Activated CD4-positive, alpha-beta T cell treated with anti-CD3 and anti-CD28 coated beads, Interleukin-2, amount 50 U/mL, for 4 hours (primary cell): ENCODE results near the gene ALDOA.
A peak's percentile ranks its signal among the peaks of the same experiment; 100 is the strongest.

ENCODE experiments used
- DNase-seq, 2 experiments: peaks; one replicate each; pipeline ENCODE4 v3.0.0-alpha.2; 2020

Gene ALDOA

GRCh38 chr16:30046178-30046577 is 19.4 kb upstream of the ALDOA start:
- DNase-seq: no peak

GRCh38 chr16:30046588-30046987 is 19.0 kb upstream of the ALDOA start:
- no peak for DNase-seq

- no peak for DNase-seq
Observed at GRCh38 chr16:30049871-30050270, 15.7 kb upstream of the ALDOA start.

- DNase-seq: no peak
Observed at GRCh38 chr16:30051518-30051917, 14.0 kb upstream of the ALDOA start.

DNA sequence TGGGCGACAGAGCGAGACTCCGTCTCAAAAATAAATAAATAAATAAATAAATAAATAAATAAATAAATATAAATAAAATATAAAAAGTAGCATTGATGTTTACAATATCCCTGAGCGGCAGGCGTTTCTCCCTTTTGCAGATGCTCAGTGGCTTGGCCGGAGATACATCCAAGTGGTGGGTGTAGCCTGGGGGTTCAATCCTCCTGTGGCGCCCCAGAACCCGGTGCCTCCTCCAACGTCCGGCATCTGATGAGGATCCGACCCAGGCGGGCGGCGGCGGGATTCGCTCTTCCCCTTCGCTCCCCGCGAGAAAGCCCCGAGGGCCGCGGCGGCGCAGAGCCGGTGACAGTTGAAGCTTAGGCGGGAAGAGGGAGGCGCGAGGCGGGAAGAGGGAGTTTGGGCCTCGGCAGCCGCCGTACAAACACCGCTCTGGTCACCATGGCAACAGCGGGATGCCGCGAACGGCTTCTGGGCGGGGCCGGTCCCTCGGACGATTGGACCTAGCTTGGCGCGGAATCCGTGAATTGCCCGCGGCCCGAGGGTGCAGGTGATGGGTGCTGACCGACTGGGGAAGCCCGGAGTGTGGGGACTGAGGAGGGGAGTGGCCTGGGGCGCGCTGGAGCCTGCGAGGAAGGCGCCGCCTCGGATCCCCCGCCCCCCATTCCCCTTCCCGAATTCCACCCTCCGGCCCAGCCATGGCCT is 12.7 kb upstream of the ALDOA start:
- peak; percentile 84 to 86 for DNase-seq

DNA sequence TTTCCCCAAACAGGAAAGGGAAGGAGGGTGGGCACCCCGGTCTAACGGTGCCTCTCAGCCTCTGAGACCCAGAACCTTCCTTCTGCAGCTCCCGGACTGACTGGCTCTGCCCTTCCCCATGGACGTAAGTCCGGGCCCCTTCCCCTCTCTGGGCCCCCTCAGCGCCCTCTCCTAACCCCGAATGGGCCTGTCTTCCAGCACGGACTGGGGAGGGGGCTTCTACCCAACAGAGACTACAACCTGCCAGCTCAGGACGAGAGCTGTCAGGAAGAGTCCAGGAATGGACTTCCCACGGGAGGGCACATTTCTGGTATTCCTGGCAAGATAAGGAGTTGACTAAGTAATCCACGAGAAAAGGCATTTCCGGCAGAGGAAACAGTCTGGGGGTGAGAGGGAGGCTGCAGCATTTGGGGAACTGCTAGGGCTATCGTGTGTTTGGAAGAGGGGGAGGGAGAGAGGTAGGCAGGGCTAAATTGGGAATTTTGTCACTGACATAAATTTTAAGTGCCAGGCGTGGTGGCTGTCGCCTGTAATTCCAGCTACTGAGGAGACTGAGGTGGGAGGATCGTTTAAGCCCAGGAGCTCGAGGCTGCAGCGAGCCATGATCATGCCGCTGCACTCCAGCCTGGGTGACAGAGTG is 12.1 kb upstream of the ALDOA start:
- DNase-seq: no peak

GRCh38 chr16:30054451-30054850 is 11.1 kb upstream of the ALDOA start:
- no peak for DNase-seq

GRCh38 chr16:30054959-30055553 is 10.5 kb upstream of the ALDOA start:
- peak; percentile 34 to 36 for DNase-seq

GRCh38 chr16:30060346-30060745 is 5.2 kb upstream of the ALDOA start:
- DNase-seq: no peak

DNA sequence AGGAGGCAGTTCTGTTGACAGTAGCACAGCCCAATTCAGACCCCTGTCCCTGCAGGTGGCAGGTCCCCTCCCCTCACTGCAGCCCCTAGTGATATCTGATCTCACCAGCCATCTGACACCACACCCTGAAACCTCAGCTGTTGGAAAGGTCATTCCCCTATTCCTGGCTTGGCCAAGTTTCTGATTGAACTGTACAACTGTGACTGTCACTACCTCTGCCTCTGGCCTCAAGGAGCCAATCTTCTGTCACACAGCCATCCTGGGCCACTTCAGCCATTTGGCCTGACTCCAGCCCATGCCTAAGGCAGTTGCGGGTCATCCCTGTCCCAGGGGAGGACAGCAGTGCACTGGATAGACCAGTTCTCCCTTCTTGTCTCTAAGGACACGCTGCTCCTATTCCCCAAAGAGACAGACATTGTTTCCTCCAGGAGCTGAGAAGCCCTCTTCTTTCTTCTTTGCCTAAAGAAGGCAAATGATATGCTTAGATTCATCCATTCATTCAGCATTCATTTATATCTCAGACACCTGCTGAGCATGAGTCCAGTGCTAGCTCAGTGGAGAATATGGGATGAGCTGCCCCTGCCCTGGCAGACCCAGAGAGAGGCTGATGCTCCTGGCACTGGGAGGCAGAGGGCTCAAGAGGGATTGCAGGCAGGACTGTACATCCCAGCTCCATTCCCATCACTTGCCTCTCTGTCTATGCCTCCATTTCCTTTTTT is 4.6 kb upstream of the ALDOA start:
- no peak for DNase-seq

DNA sequence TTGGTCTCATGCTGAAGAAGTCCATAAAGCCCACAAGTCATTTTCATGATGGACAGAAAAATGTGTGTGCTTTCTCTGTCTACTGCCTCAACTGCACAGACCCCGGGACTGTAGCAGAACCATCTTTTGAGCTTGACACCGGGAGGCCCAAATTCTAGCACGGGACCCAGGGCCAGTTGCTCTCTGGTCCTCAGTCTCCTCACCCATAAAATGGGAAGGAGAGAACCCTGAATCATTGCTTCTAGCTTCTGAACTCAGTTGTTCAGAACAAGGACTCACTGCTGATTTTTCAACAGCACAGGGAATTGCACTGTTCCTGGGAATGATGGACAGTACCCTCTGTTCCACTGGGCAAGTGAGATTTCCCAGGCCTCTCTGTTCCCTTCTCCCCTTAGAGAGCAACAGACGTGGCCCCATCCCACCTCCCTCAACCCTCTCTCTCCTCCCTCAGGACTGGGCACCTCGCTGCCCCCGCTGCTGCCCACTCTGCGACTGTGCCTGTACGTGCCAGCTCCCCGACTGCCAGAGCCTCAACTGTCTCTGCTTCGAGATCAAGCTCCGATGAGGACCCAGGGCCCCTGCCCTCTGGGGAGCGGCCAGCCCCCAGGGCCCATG is 2.2 kb upstream of the ALDOA start:
- no peak for DNase-seq

DNA sequence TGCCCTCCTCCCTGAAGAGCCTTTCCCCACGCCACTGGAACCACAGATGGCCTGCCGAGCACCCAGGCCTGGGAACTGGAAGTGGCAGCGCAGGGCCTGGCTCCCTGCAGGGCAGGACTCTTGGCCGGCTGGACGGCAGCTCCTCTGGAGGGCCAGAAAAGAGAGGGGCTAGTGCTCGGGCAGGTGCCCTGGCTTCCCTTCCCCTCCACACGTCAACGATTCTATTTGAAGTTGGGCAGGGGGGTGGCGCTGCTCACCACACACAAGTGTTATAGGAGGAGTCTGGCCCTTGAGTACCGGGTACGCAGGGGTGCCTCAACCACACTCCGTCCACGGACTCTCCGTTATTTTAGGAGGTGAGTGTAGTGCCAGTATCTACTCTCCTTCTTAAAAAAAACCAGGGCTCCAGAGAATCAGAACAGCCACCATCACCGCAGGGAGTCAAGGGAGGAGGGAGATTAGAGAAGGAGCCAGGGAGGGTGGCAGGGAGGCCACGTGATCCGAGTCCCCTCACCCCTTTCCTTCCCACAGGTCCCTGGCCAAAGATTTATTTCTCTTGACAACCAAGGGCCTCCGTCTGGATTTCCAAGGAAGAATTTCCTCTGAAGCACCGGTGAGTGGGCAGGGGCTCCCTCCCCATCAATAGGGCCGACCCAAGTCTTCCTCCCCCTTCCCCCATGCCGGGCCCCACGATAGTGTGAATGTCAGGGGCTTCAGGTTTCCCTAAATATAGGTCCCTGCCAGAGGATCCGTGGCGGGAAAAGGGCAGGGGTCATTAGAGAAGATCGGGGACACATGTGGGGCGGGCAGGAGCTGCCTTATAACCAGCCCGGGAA is 1.4 kb upstream of the ALDOA start:
- peak; percentile 61 to 69 for DNase-seq

- no peak for DNase-seq
Observed at GRCh38 chr16:30064729-30065101, 845 bp upstream of the ALDOA start.

DNA sequence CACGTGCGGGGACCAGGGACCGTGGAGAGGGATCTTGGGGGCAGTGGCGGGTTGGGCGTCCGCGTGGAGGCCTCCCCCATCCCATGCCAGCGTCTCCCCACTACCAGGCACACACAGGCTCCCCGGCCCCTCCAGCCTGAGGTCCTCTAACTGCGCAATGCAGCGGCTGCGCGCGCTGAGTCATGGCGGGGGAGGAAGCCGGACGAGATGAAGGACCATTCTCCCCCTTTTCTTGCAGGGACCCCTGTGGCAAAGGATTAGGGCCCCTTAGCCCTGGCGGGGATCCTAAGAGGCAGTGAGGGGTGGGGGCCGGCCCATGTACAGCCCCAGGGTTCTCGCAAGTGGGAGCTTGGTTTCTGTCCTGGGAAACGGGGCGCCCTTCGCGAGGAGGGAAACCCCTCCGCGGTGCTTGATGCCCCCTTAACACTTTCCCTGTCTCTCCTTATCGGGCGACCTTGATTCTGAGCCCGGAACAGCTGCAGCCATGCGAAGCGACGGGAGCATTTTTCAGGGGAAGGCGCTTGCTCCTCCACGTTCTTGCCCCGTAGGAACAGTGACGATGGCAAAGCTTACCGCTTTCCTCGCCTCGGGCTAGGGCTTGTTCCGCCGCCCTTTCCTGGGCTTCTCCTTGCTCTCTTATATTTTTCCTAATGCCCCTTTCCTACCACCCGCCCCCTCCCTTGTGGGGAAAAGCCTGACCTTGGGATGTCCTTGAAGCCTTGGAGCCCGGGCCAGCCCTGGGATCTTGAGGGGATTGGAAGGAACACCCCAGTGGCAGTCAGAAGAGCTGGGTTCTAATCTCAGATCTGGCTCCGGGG is 592 bp downstream of the ALDOA start:
- peak in 1 of 2 experiments; percentile 34 for DNase-seq

DNA sequence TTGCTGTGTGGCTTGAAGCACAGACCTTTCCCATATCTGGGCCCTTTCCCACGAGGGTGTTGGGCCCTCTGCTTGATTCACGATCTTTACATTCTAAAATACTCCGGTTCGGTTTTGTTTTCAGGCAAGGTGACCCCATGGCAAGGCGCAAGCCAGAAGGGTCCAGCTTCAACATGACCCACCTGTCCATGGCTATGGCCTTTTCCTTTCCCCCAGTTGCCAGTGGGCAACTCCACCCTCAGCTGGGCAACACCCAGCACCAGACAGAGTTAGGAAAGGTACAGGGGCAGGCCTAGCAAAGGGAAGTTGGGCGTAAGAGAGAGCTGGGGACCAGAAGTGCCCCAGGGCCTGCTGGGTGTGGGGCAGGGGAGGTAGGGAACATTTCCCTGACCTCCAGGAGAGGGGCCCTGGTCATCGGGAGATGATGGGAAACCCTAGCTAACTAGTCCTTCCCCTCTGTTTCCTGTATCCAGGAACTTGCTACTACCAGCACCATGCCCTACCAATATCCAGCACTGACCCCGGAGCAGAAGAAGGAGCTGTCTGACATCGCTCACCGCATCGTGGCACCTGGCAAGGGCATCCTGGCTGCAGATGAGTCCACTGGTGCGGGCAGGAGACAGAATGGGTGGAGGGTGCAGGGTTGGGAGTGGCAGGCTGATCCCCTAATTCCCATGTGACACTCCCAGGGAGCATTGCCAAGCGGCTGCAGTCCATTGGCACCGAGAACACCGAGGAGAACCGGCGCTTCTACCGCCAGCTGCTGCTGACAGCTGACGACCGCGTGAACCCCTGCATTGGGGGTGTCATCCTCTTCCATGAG is 1.4 kb downstream of the ALDOA start:
- no peak for DNase-seq

DNA sequence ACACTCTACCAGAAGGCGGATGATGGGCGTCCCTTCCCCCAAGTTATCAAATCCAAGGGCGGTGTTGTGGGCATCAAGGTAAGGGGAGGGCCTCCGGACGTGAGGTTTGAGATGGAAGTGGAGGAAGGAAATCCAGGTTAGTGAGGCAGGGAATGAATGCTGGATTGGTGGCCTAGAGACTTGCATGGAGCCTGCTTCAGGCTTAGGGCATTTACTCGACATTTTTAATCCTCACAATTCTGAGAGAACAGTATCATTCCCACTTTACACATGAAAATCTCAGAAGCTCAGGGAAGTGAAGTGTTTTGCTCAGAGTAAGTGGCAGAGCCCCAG is 2.0 kb downstream of the ALDOA start:
- DNase-seq: no peak

- no peak for DNase-seq
Observed at GRCh38 chr16:30068333-30068732, 2.8 kb downstream of the ALDOA start.

GRCh38 chr16:30068750-30069610 is 3.4 kb downstream of the ALDOA start:
- DNase-seq: peak; percentile 65 to 66

DNA sequence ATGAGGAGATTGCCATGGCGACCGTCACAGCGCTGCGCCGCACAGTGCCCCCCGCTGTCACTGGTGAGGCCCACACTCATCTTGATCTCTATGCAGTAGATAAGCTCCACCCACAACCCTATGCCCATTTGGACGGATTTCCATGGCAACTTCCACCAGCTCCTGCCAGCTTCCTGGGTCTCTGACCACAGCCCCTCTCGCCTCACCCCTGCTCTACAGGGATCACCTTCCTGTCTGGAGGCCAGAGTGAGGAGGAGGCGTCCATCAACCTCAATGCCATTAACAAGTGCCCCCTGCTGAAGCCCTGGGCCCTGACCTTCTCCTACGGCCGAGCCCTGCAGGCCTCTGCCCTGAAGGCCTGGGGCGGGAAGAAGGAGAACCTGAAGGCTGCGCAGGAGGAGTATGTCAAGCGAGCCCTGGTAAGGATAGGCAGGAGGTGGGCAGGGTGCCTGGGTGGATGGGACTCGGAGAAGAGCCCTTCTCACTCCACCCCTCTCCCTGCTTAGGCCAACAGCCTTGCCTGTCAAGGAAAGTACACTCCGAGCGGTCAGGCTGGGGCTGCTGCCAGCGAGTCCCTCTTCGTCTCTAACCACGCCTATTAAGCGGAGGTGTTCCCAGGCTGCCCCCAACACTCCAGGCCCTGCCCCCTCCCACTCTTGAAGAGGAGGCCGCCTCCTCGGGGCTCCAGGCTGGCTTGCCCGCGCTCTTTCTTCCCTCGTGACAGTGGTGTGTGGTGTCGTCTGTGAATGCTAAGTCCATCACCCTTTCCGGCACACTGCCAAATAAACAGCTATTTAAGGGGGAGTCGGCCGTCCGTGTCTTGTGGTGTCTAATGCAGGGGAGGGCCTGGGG is 4.3 kb downstream of the ALDOA start:
- no peak for DNase-seq
